ENCODE measurements around the gene PDYN. TPM values are rescaled to one million over a fixed set of nuclear protein-coding genes. Genes with fewer than 3 reads are reported as not detected.
A peak's percentile ranks its signal among the peaks of the same experiment; 100 is the strongest.

Gene PDYN
- polyA plus RNA-seq, 12 donors = 0.05 to 0.09 TPM; not detected in 10

- DNase-seq = no peak
Measured at GRCh38 chr20:1952737-1953530, 40.9 kb downstream of the PDYN start.

GRCh38 chr20:1951436-1952115, 42.3 kb downstream of the PDYN start:
- no peak for DNase-seq

- DNase-seq = no peak
Measured at GRCh38 chr20:1950836-1951235, 43.0 kb downstream of the PDYN start.

- no peak for DNase-seq
Measured at GRCh38 chr20:1949347-1950100, 44.3 kb downstream of the PDYN start.

- no peak for DNase-seq
Measured at GRCh38 chr20:1947535-1947846, 46.4 kb downstream of the PDYN start.

- peak; percentile 49 for DNase-seq
Measured at GRCh38 chr20:1946762-1947534, 46.9 kb downstream of the PDYN start.

GRCh38 chr20:1946442-1946761, 47.5 kb downstream of the PDYN start:
- DNase-seq = no peak

GRCh38 chr20:1945660-1946059, 48.2 kb downstream of the PDYN start:
- no peak for DNase-seq

GRCh38 chr20:1945134-1945618, 48.7 kb downstream of the PDYN start:
- no peak for DNase-seq

- DNase-seq = no peak
Measured at GRCh38 chr20:1944345-1945091, 49.3 kb downstream of the PDYN start.

- no peak for DNase-seq
Measured at GRCh38 chr20:1943275-1944002, 50.4 kb downstream of the PDYN start.

- DNase-seq = no peak
Measured at GRCh38 chr20:1942486-1943274, 51.2 kb downstream of the PDYN start.

- no peak for DNase-seq
Measured at GRCh38 chr20:1942061-1942460, 51.8 kb downstream of the PDYN start.

GRCh38 chr20:1941226-1941625, 52.6 kb downstream of the PDYN start:
- DNase-seq = no peak

- no peak for DNase-seq
Measured at GRCh38 chr20:1940581-1940980, 53.3 kb downstream of the PDYN start.

GRCh38 chr20:1939270-1939595, 54.6 kb downstream of the PDYN start:
- DNase-seq = no peak

- no peak for DNase-seq
Measured at GRCh38 chr20:1938464-1939269, 55.2 kb downstream of the PDYN start.

GRCh38 chr20:1937316-1937976, 56.4 kb downstream of the PDYN start:
- DNase-seq = no peak

All from muscle of arm (tissue), 12 donors.